HUDEP-2 (cell line): ENCODE results near the gene MAPK10.
"Not testable (repeated sequence)": the region's sequence is repeated elsewhere in the genome, so short reads cannot be mapped to it uniquely, and the experiment has no call there.

Source experiments
- DNase-seq, 76 experiments: peaks; one replicate each; lab custom pipeline; 2025; ENCODE audit not compliant: unreplicated experiment in 76 of 76; lab: John Stamatoyannopoulos, UW

The MAPK10 gene

GRCh38 chr4:86218746-86219473 is 140.9 kb downstream of the MAPK10 start:
- no peak for DNase-seq

GRCh38 chr4:86203176-86203575 is 156.7 kb downstream of the MAPK10 start:
- DNase-seq: no peak

- DNase-seq: no peak
These were observed 174.2 kb downstream of the MAPK10 start for GRCh38 chr4:86185659-86186058.

GRCh38 chr4:86184901-86185285 is 175.0 kb downstream of the MAPK10 start:
- no peak for DNase-seq

GRCh38 chr4:86184216-86184900 is 175.5 kb downstream of the MAPK10 start:
- DNase-seq: no peak

GRCh38 chr4:86181585-86181984 is 178.3 kb downstream of the MAPK10 start:
- DNase-seq: no peak

GRCh38 chr4:86178211-86178610 is 181.6 kb downstream of the MAPK10 start:
- no peak for DNase-seq

- no peak for DNase-seq
These were observed 185.3 kb downstream of the MAPK10 start for GRCh38 chr4:86174506-86174905.

- DNase-seq: not testable (repeated sequence)
These were observed 191.5 kb downstream of the MAPK10 start for GRCh38 chr4:86168335-86168734.

- no peak for DNase-seq
These were observed 199.4 kb downstream of the MAPK10 start for GRCh38 chr4:86160426-86160825.

- DNase-seq: no peak
These were observed 200.6 kb downstream of the MAPK10 start for GRCh38 chr4:86159216-86159615.

GRCh38 chr4:86156531-86156930 is 203.3 kb downstream of the MAPK10 start:
- DNase-seq: no peak

- DNase-seq: no peak
These were observed 204.1 kb downstream of the MAPK10 start for GRCh38 chr4:86155766-86156165.

- DNase-seq: no peak
These were observed 207.4 kb downstream of the MAPK10 start for GRCh38 chr4:86152454-86152853.

GRCh38 chr4:86151196-86151595 is 208.7 kb downstream of the MAPK10 start:
- no peak for DNase-seq

- DNase-seq: no peak
These were observed 218.7 kb downstream of the MAPK10 start for GRCh38 chr4:86141161-86141560.

GRCh38 chr4:86132468-86132867 is 227.4 kb downstream of the MAPK10 start:
- no peak for DNase-seq

GRCh38 chr4:86131456-86131855 is 228.4 kb downstream of the MAPK10 start:
- DNase-seq: no peak

- DNase-seq: no peak
These were observed 229.5 kb downstream of the MAPK10 start for GRCh38 chr4:86130160-86130933.

- DNase-seq: no peak
These were observed 230.3 kb downstream of the MAPK10 start for GRCh38 chr4:86129546-86129945.

- DNase-seq: no peak
These were observed 237.4 kb downstream of the MAPK10 start for GRCh38 chr4:86122404-86122803.

- no peak for DNase-seq
These were observed 241.1 kb downstream of the MAPK10 start for GRCh38 chr4:86118711-86119110.
